A172 (cell line): ENCODE results near the gene IQCN. TPM values are rescaled to one million over a fixed set of nuclear protein-coding genes. Genes with fewer than 3 reads are reported as not detected.

ENCODE experiments used
- DNase-seq: peaks from one replicate; pipeline ENCODE4 v3.0.0-alpha.2; 2015; ENCODE audit warnings: low spot score
- total RNA-seq: library from RNA; depleted of rRNA; stranded (reverse); fragments of >200 nt; shearing (Covaris generic); gene quantifications from 2 replicates; pipeline ENCODE4 v1.2.3, GENCODE V29; 2014; rRNA removed

Gene IQCN
- 0.69 and 1.2 TPM in 2 replicates for total RNA-seq

GRCh38 chr19:18274219-18274780, at the start of gene IQCN:
TSS of gene IQCN (minus strand) at chr19:18274452. CDS start at chr19:18269478, 4,974 bp downstream.
- peak; percentile 38 for DNase-seq

GRCh38 chr19:18322759-18323460, 48.7 kb upstream of the IQCN start, which contains the start of gene LSM4:
TSS of gene LSM4 (minus strand) at chr19:18323076. CDS start at chr19:18323020, 56 bp downstream.
- DNase-seq: peak; percentile 96

- DNase-seq: peak; percentile 59
Observed at GRCh38 chr19:18322318-18322758, 48.1 kb upstream of the IQCN start.

- DNase-seq: no peak
Observed at GRCh38 chr19:18321734-18322102, 47.5 kb upstream of the IQCN start.

GRCh38 chr19:18320865-18321733, 46.8 kb upstream of the IQCN start:
- DNase-seq: no peak

GRCh38 chr19:18319591-18320135, 45.4 kb upstream of the IQCN start:
- DNase-seq: no peak

GRCh38 chr19:18317961-18318800, 43.9 kb upstream of the IQCN start:
- DNase-seq: no peak

GRCh38 chr19:18313398-18313797, 39.1 kb upstream of the IQCN start:
- no peak for DNase-seq

- no peak for DNase-seq
Observed at GRCh38 chr19:18312092-18312534, 37.9 kb upstream of the IQCN start.

GRCh38 chr19:18311502-18312091, 37.3 kb upstream of the IQCN start:
- DNase-seq: no peak

- DNase-seq: no peak
Observed at GRCh38 chr19:18310966-18311365, 36.7 kb upstream of the IQCN start.

GRCh38 chr19:18310118-18310909, 36.1 kb upstream of the IQCN start:
- no peak for DNase-seq

- DNase-seq: no peak
Observed at GRCh38 chr19:18309525-18310064, 35.3 kb upstream of the IQCN start.

- no peak for DNase-seq
Observed at GRCh38 chr19:18308948-18309325, 34.7 kb upstream of the IQCN start.

- DNase-seq: no peak
Observed at GRCh38 chr19:18308051-18308947, 34.0 kb upstream of the IQCN start.

- DNase-seq: no peak
Observed at GRCh38 chr19:18307271-18307681, 33.0 kb upstream of the IQCN start.

- no peak for DNase-seq
Observed at GRCh38 chr19:18306888-18307260, 32.6 kb upstream of the IQCN start.

- no peak for DNase-seq
Observed at GRCh38 chr19:18306209-18306887, 32.1 kb upstream of the IQCN start.
